K562 (cell line): ENCODE measurements around the gene RABGAP1L. TPM values are rescaled to one million over a fixed set of nuclear protein-coding genes. Genes with fewer than 3 reads are reported as not detected.

ENCODE experiments used
- CBFB ChIP-seq: sonication (generic); formaldehyde crosslinking; IDR thresholded peaks from 2 replicates; pipeline ENCODE4 v1.4.0; 2020; ENCODE audit warnings: mild to moderate bottlenecking, missing genetic modification reagents
- CSDE1 ChIP-seq, 2 experiments: fragments of 450-650 bp; IDR thresholded peaks; 2 replicates each; pipeline ENCODE4 v1.6.1; 2016; ENCODE audit warnings: mild to moderate bottlenecking in 1 of 2
- CXXC5 ChIP-seq: fragments of 250-450 bp; sonication (Bioruptor Pico); IDR thresholded peaks from 2 replicates; pipeline ENCODE4 v1.8.0; 2022; ENCODE audit warnings: inconsistent platforms, mild to moderate bottlenecking, moderate library complexity
- DIDO1 ChIP-seq: fragments of 450-650 bp; IDR thresholded peaks from 2 replicates; pipeline ENCODE4 v1.6.1; 2016; ENCODE audit warnings: low read depth, missing biosample characterization, missing genetic modification characterization
- E2F6 ChIP-seq, 2 experiments: IDR thresholded peaks; 2 replicates each; pipeline ENCODE4 v1.6.1; 2011; ENCODE audit warnings: borderline replicate concordance in 1 of 2, control low read depth in 1 of 2, low read depth in 1 of 2, low read length in 1 of 2, mild to moderate bottlenecking in 1 of 2, mixed read lengths in 1 of 2, moderate library complexity in 1 of 2; ENCODE audit not compliant: insufficient read depth in 1 of 2, insufficient read length in 1 of 2, poor library complexity in 1 of 2, severe bottlenecking in 1 of 2; ENCODE audit errors: extremely low read depth in 1 of 2
- GTF3C2 ChIP-seq: IDR thresholded peaks from 3 replicates; pipeline ENCODE4 v1.6.1; 2011; ENCODE audit warnings: borderline replicate concordance, mild to moderate bottlenecking, moderate library complexity; ENCODE audit not compliant: insufficient read length; ENCODE audit errors: extremely low read depth
- MAFF ChIP-seq: IDR thresholded peaks from 2 replicates; pipeline ENCODE4 v1.6.1; 2012; ENCODE audit warnings: low read length, improper control_type of control experiment
- MXI1 ChIP-seq: IDR thresholded peaks from 2 replicates; pipeline ENCODE4 v1.6.1; 2011; ENCODE audit warnings: low read depth, mild to moderate bottlenecking, improper control_type of control experiment, low read length
- PTRF ChIP-seq: fragments of 450-650 bp; IDR thresholded peaks from 2 replicates; pipeline ENCODE4 v1.6.1; 2016; ENCODE audit warnings: mild to moderate bottlenecking, missing genetic modification characterization, missing compliant biosample characterization
- RBM17 ChIP-seq: fragments of 200-400 bp; formaldehyde crosslinking; IDR thresholded peaks from 2 replicates; pipeline ENCODE4 v1.6.1; 2017; ENCODE audit warnings: low read depth, mild to moderate bottlenecking, low read length, borderline replicate concordance
- RNF2 ChIP-seq: sonication (generic); IDR thresholded peaks from 2 replicates; pipeline ENCODE4 v1.6.1; 2016
- SIN3B ChIP-seq: fragments of 450-650 bp; IDR thresholded peaks from 2 replicates; pipeline ENCODE4 v1.6.1; 2017; ENCODE audit warnings: low read depth, mild to moderate bottlenecking, moderate library complexity
- SIRT6 ChIP-seq: IDR thresholded peaks from one replicate; pipeline ENCODE4 v1.6.1; 2012; ENCODE audit warnings: low read depth, mild to moderate bottlenecking, control low read depth, inconsistent platforms, low read length, moderate library complexity
- TSC22D4 ChIP-seq: fragments of 450-650 bp; IDR thresholded peaks from 2 replicates; pipeline ENCODE4 v1.6.1; 2016; ENCODE audit warnings: missing genetic modification characterization, missing biosample characterization, control low read depth
- ZBTB17 ChIP-seq: fragments of 450-650 bp; formaldehyde crosslinking; IDR thresholded peaks from 2 replicates; pipeline ENCODE4 v1.4.0; 2020; ENCODE audit warnings: mild to moderate bottlenecking
- ZKSCAN3 ChIP-seq: fragments of 250-450 bp; sonication (Bioruptor Pico); IDR thresholded peaks from 2 replicates; pipeline ENCODE4 v1.4.0; 2020
- ZNF584 ChIP-seq: fragments of 200-800 bp; sonication (Bioruptor generic); IDR thresholded peaks from 2 replicates; pipeline ENCODE4 v1.6.1; 2016; ENCODE audit warnings: low read depth, mild to moderate bottlenecking, missing genetic modification characterization, missing compliant biosample characterization
- ZNF696 ChIP-seq: fragments of 250-450 bp; sonication (Bioruptor Pico); conservative IDR thresholded peaks from 2 replicates; pipeline ENCODE4 v1.4.0; 2020; ENCODE audit warnings: mild to moderate bottlenecking, moderate library complexity
- ZNF830 ChIP-seq: fragments of 250-450 bp; sonication (Bioruptor Pico); IDR thresholded peaks from 2 replicates; pipeline ENCODE4 v1.5.0; 2021; ENCODE audit warnings: mild to moderate bottlenecking
- polyA plus RNA-seq, 8 experiments: library from polyadenylated mRNA; depleted of rRNA in 4 of 8; stranded (reverse) in 5 of 8; unstranded in 3 of 8; fragments of >200 nt; fragmentation: Nextera tagmentation in 2 of 8; fragmentation: Illumina TruSeq in 1 of 8; extraction: Ambion mirVana in 2 of 8; extraction: Trizol in 1 of 8; gene quantifications; 2 replicates each; pipeline versions ENCODE4 v1.2.1 to v1.2.3, GENCODE V29; 2011 to 2014; ENCODE audit warnings: inconsistent platforms in 1 of 8, missing spikeins in 1 of 8
- total RNA-seq, 7 experiments: library from RNA; depleted of rRNA in 6 of 7; stranded (reverse); fragments of >200 nt in 6 of 7; fragmentation: Illumina TruSeq in 2 of 7; extraction: Trizol in 2 of 7; gene quantifications; 2 replicates each; pipeline versions ENCODE4 v1.2.1 to v1.2.3, GENCODE V29; 2011 to 2021; ENCODE audit warnings: low replicate concordance in 1 of 7
- TF ChIP-seq, protein P1 (sequence below): sonication (generic); formaldehyde crosslinking; IDR thresholded peaks from 2 replicates; pipeline ENCODE4 v1.8.0; 2022; ENCODE audit warnings: mild to moderate bottlenecking, missing genetic modification reagents
- TF ChIP-seq, protein P2 (sequence below): fragments of 250-450 bp; sonication (Bioruptor Pico); IDR thresholded peaks from 2 replicates; pipeline ENCODE4 v1.8.0; 2021; ENCODE audit warnings: mild to moderate bottlenecking, moderate library complexity

Gene RABGAP1L
- total and polyA plus RNA-seq, 9 of the 15 experiments (the other 6 are each of a cell fraction or from before 2014, with no cell fraction given): 16.5 to 44.9 (median 26.7) TPM

- TF ChIP-seq CSDE1 (IDR thresholded peaks at IDR 0.05) (no peak), CBFB (CRISPR knock-in tag) (no peak), ZNF696 (CRISPR knock-in tag) (no peak), CXXC5 (CRISPR knock-in tag) (peak; percentile 98), E2F6 (IDR thresholded peaks at IDR 0.05; ENCODE audit: borderline replicate concordance in 1 of 2, extremely low read depth in 1 of 2, insufficient read depth in 1 of 2, insufficient read length in 1 of 2, low read depth in 1 of 2, low read length in 1 of 2, poor library complexity in 1 of 2, severe bottlenecking in 1 of 2) (peak in 1 of 2 experiments; percentile 72), RNF2 (peak; percentile 27; the same call in 1 of the 2 replicates), SIRT6 (no peak), TSC22D4 (tag) (no peak), ZNF830 (0 out of 2 replicates have a peak, but pooled peaks have one; percentile 18), PTRF (tag) (no peak), RBM17 (no peak), MXI1 (peak; percentile 30; the same call in 1 of the 2 replicates), SIN3B (no peak), ZNF584 (CRISPR knock-in tag) (peak; percentile 95), MAFF (no peak), ZBTB17 (peak; percentile 59; the same call in 1 of the 2 replicates), DIDO1 (no peak), ZKSCAN3 (CRISPR knock-in tag) (no peak), GTF3C2 (no peak)
- TF ChIP-seq, protein P1, sequence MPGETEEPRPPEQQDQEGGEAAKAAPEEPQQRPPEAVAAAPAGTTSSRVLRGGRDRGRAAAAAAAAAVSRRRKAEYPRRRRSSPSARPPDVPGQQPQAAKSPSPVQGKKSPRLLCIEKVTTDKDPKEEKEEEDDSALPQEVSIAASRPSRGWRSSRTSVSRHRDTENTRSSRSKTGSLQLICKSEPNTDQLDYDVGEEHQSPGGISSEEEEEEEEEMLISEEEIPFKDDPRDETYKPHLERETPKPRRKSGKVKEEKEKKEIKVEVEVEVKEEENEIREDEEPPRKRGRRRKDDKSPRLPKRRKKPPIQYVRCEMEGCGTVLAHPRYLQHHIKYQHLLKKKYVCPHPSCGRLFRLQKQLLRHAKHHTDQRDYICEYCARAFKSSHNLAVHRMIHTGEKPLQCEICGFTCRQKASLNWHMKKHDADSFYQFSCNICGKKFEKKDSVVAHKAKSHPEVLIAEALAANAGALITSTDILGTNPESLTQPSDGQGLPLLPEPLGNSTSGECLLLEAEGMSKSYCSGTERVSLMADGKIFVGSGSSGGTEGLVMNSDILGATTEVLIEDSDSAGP (CRISPR knock-in tag): no peak
- TF ChIP-seq, protein P2, sequence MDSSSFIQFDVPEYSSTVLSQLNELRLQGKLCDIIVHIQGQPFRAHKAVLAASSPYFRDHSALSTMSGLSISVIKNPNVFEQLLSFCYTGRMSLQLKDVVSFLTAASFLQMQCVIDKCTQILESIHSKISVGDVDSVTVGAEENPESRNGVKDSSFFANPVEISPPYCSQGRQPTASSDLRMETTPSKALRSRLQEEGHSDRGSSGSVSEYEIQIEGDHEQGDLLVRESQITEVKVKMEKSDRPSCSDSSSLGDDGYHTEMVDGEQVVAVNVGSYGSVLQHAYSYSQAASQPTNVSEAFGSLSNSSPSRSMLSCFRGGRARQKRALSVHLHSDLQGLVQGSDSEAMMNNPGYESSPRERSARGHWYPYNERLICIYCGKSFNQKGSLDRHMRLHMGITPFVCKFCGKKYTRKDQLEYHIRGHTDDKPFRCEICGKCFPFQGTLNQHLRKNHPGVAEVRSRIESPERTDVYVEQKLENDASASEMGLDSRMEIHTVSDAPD (CRISPR knock-in tag): no peak
These were observed at the start of gene RABGAP1L (continued) for GRCh38 chr1:174159252-174160108.
